CD1c-positive myeloid dendritic cell (primary cell): Measurements from ENCODE around the gene ST8SIA3.
"Not testable (repeated sequence)": the region's sequence is repeated elsewhere in the genome, so short reads cannot be mapped to it uniquely, and the experiment has no call there.

Source experiments
- DNase-seq: peaks from one replicate; pipeline ENCODE4 v3.0.0-alpha.2; 2016; ENCODE audit errors: extremely low spot score

Gene ST8SIA3

DNA sequence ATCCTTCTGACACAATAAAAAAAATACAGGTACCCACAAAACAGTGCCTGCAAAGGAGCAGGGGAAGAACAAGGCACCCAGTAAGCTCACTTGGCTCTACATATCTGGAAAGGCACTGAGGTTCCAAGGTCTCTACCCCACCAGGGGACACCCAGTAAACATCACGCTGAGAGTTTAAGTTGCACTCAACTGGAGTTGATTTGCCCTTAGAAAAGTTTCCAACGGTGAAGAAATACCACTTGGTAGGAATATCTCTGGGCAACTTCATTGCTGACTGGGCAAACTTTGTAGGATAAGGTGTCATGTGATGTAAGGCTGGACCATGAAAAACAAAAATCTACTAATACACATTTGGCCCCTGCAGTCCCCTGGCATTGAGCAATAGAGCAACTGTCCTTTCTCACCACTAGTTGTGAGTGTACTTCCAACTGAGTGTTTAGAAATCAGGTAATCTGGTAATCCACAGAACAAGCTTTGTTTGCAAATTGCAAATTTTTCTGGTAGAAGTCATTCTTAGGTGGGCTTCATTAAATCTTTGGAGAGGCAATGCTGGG is 14.2 kb downstream of the ST8SIA3 start:
- no peak for DNase-seq

DNA sequence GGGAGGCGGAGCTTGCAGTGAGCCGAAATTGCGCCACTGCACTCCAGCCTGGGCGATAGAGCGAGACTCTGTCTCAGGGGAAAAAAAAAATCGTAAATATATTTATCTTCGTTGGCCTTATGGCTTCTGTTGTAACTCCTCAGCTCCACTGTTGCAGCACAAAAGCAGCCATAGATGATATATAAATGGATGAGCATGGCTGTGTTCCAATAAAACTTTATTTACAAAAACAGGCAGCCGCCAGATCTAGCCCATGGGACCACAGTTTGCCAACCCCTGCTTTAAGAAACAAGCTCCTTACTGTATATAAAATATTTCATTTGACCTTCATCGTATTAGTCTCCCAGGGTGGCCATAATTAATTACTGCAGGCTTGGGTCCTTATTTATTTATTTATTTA is 20.1 kb downstream of the ST8SIA3 start:
- DNase-seq, result no peak

DNA sequence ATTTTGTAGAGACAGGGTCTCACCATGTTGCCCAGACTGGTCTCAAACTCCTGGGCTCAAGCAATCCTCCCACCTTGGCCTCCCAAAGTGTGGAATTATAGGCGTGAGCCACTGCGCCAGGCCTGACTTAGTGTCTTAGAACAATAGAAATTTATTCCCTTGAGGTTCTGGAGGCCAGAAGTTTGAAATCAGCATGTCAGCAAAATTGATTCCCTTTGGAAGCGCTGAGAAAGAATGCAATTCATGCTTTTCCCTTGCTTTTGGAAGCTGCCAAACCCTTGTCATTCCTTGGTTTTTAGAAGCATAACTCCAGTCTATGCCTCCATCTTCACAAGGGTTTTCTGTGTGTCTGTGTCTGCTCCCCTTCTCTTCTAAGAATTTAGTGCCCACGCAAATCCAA is 20.7 kb downstream of the ST8SIA3 start:
- DNase-seq, result no peak

DNA sequence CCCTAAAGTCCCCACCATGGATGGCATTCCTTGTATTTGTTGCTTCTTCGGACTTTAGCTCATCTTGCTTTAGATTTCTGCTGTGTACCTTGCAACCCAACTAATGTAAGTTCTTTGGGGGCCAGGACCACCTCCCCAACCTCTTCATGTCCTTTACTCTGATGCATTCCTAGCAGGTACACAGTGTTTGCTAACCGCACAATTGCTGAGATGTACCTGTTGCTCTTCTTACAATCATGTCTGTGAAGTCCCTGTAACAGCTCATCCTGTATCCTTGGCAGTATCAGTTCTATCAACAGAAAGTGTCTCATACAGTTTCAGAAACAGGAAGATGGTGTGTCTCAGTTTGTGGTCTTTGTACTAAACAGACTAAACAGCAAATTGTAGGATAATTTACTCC is 24.1 kb downstream of the ST8SIA3 start:
- DNase-seq, result no peak

DNA sequence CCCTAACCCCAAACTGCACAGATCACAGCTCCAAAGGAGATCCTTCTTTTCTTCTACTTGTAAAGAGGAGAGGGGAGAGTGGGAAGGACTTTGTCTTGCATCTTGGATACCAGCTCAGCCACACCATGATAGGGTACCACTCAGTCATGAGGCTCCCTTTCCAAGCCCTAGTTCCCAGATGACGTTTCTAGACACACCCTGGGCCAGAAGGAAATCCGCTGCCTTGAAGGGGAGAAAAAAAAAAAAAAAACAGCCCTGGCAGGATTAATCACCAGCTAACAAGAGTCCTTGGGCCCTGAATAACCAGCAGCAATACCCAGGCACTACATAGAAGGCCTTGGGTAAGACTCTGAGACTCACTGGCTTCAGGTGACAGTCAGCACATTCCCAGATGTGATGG is 36.9 kb downstream of the ST8SIA3 start:
- no peak for DNase-seq

DNA sequence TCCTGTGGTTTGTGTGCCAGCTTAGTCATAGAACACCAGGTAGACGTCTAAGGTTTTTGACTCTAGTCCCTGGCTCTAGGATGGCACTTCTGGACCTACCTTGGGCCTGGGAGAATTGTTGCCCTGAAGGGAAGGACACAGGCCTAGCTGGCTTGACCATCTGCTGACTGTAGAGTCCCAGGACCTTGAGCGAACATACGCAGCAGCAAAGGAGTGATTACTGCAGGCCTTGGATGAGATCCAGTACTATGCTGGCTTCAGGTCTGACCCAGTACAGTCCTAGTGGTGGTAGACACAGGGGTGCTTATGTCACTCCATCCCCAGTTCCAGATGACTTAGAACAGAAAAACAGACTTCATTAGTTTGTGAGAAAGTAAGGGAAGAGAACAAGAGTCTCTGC is 37.7 kb downstream of the ST8SIA3 start:
- no peak for DNase-seq

DNA sequence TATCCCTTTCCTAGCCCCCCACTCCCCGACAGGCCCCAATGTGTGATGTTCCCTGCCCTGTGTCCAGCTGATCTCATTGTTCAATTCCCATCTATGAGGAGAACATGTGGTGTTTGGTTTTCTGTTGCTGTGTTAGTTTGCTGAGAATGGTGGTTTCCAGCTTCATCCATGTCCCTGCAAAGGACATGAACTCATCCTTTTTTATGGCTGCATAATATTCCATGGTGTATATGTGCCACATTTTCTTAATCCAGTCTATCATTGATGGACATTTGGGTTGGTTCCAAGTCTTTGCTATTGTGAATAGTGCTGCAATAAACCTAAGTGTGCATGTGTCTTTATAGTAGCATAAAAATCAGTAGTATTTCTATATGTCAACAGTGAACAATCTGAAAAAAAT is 42.4 kb downstream of the ST8SIA3 start:
- not testable (repeated sequence) for DNase-seq

DNA sequence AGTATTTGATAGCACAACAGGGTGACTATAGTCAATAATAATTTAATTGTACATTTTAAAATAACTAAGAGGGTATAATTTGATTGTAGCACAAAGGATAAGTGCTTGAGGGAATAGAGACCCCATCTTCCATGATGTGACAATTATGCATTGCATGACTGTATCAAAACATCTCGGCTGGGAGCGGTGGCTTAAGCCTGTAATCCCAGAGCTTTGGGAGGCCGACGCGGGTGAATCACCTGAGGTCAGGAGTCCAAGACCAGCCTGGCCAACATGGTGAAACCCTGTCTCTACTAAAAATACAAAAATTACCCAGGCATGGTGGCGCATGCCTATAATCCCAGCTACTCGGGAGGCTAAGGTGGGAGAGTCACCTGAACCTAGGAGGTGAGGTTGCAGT is 44.5 kb downstream of the ST8SIA3 start:
- DNase-seq, result not testable (repeated sequence)

DNA sequence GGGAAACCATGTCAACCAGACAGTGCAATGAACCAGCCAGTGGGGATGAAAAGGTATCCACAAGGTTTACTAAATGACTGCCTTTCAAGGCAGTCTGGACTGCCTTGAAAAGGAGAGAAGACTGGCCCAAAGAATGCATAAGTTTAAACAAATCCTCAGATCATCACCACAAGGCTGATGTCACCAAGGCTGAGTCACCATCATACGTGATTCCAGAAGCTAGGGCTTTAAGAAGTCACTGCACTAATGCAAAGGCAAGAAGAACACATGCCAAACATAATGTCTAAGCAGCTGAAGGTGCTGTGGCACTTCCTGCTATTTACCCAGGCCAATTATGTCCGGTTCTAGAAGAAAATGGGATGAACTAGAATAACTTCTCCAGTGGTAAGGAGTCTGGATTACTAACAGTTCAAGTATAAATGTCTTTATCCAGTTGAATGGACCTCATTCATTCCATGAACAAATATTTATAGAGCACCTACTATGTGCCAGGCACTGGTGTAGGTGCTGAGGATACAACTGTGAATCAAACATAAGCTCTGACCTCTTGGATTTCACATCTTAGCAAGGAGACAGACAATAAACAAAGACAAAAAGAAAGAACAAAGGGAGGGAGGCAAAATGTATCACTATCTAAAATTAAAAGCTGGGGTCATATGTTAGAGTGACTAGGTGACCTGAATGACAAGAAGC is 45.2 kb downstream of the ST8SIA3 start:
- DNase-seq, result no peak

DNA sequence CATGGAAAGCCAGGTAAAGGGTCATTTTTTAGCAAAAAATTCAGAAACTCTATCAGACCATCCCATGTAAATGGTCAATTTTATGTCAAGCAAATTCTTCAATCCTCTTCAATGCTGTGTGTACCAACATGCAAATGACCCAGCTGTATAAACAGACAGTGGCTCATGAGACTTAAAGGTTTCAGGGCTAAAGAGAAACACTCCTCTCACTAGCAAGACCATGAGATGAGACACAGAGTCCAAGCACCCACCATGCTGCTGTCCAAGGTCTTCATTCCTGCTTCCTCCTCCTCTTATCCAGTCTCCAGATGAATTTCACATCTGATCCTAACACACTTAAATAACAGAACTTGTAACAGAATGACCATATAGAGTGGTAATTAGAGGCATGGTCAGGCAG is 52.0 kb downstream of the ST8SIA3 start:
- no peak for DNase-seq

DNA sequence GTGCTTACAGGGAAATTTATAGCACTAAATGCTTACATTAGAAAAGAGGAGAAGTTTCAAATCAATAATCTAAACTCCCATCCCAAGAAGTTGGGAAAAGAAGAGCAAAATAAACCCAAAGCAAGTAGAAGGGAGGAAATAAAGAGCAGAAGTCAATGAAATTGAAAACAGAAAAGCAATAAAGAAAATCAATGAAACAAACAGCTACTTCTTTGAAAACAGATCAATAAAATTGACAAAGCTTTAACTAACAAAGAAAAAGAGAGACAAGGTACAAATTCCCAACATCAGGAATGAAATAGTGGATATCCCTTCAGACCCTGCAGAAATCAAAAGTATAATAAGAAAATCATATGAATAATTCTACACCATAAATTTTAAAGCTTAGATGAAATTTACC is 57.3 kb downstream of the ST8SIA3 start:
- DNase-seq, result no peak

DNA sequence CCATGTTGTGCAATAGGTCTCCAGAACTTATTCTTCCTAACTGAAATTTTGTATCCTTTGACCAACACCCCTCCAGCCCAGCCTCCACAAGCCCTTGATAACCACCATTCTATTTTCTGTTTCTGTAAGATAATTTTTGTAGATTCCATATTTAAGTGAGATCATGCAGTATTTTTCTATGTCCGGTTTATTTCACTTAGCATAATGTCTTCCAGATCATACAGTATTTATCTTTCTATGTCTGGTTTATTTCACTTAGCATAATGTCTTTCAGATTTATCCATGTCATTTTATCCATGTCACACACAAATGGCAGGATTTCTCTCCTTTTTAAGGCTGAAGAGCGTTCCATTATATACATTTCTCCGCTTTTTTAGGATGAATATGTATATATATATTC is 58.4 kb downstream of the ST8SIA3 start:
- no peak for DNase-seq

DNA sequence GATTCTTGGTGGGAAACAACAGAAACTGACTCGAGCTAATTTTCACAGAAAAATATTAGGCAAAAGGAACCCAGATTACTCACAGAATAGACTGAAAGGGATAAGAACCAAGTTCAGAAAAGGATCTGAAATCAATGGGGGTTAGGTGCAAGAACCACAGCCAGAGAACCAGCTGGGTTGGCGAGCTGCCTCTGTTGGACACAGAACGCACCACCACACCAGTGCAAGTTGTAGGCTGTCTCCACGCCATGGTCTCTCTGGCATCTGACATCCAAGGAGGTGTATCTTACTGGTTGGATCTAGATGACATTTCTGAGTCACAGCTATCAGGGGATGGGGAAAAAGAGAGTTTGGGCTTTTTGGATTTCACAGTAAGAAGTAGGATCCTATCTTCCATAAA is 64.2 kb downstream of the ST8SIA3 start:
- DNase-seq, result no peak
